Karpas-422 (cell line): ENCODE results near the gene FOXO6. TPM values are rescaled to one million over a fixed set of nuclear protein-coding genes. Genes with fewer than 3 reads are reported as not detected.

ENCODE experiments used
- DNase-seq: peaks from one replicate; pipeline ENCODE4 v3.0.0-alpha.2; 2015
- H2AFZ ChIP-seq: fragments of 200-600 bp; sonication (generic); 2 replicates; pipeline ENCODE4 v1.6.1; 2014; ENCODE audit warnings: antibody characterized with exemption, low read length, mixed read lengths
- H3K27ac ChIP-seq: fragments of 200-600 bp; sonication (generic); 2 replicates; pipeline ENCODE4 v1.5.1; 2014; ENCODE audit warnings: mild to moderate bottlenecking, low read length, moderate library complexity
- H3K27me3 ChIP-seq: fragments of 200-600 bp; sonication (generic); 2 replicates; pipeline ENCODE4 v1.6.1; 2014; ENCODE audit warnings: low read length, mixed read lengths
- H3K36me3 ChIP-seq: fragments of 200-600 bp; sonication (generic); 2 replicates; pipeline ENCODE4 v1.6.1; 2014; ENCODE audit warnings: low read length, mixed read lengths; ENCODE audit not compliant: insufficient read depth
- H3K4me1 ChIP-seq: fragments of 200-600 bp; sonication (generic); 2 replicates; pipeline ENCODE4 v1.6.1; 2014; ENCODE audit warnings: mild to moderate bottlenecking, low read length, mixed read lengths
- H3K4me2 ChIP-seq: fragments of 200-600 bp; sonication (generic); 2 replicates; pipeline ENCODE4 v1.6.1; 2014; ENCODE audit warnings: low read length, low read depth, mild to moderate bottlenecking; ENCODE audit not compliant: poor library complexity, severe bottlenecking
- H3K4me3 ChIP-seq: fragments of 200-600 bp; sonication (generic); 2 replicates; pipeline ENCODE4 v1.5.1; 2014; ENCODE audit warnings: mild to moderate bottlenecking, antibody characterized with exemption, low read length, mixed read lengths
- H3K79me2 ChIP-seq: fragments of 200-600 bp; sonication (generic); 2 replicates; pipeline ENCODE4 v1.6.1; 2014; ENCODE audit warnings: mild to moderate bottlenecking, low read length, mixed read lengths
- H3K9ac ChIP-seq: fragments of 200-600 bp; sonication (generic); 2 replicates; pipeline ENCODE4 v1.6.0; 2014; ENCODE audit warnings: low read length
- H3K9me2 ChIP-seq: fragments of 200-600 bp; sonication (generic), shearing (Covaris generic); replicated peaks from 2 replicates; pipeline ENCODE4 v1.6.0; 2014; ENCODE audit warnings: mild to moderate bottlenecking, low read length, moderate library complexity; ENCODE audit not compliant: insufficient read depth
- H3K9me3 ChIP-seq: fragments of 300-700, 200-600 bp; sonication (generic); 2 replicates; pipeline ENCODE4 v1.6.1; 2014; ENCODE audit warnings: low read length, mixed read lengths
- H4K20me1 ChIP-seq: fragments of 200-600 bp; sonication (generic); 2 replicates; pipeline ENCODE4 v1.6.1; 2014; ENCODE audit warnings: mild to moderate bottlenecking, antibody characterized with exemption, low read length, low read depth; ENCODE audit not compliant: insufficient read depth
- total RNA-seq: library from RNA; depleted of rRNA; stranded (reverse); fragments of >200 nt; shearing (Covaris generic); gene quantifications from 2 replicates; pipeline ENCODE4 v1.2.3, GENCODE V29; 2014; ENCODE audit warnings: low replicate concordance

FOXO6 gene
- total RNA-seq, 1 experiment from 2014 or later = not detected

DNA sequence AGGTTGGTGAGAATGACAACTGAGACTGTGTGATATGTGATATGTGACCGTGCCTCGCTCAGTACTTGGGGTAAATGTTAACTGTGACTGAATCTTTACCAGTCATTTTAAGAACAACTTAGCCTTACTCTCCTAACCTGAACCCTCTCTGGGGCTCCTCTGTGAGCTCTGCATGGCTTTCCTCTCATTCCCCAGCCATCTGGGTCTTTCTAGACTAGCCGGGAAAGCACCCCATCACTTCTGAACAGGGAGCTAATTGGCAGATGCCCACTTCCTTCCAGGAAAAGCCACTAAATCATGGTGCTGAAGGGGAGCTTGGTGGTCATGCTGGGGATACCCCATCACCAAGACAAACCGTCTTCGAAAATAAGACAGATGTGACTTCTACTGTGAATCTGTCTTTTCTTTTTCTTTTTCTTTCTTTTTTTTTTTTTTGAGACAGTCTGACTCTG is 16.5 kb upstream of the FOXO6 start:
- H3K79me2 ChIP-seq = no peaks in the 10 kb centered on the region
- no peaks in the 10 kb centered on the region for H3K36me3 ChIP-seq
- H3K4me1 ChIP-seq = no peaks in the 10 kb centered on the region
- H3K27me3 ChIP-seq = no peaks in the 10 kb centered on the region
- H3K4me3 ChIP-seq = no peak overlapping the region
- H2AFZ ChIP-seq = no peak overlapping the region
- no peak overlapping the region for H3K27ac ChIP-seq
- H3K4me2 ChIP-seq = no peak overlapping the region
- no peak for DNase-seq
- no peaks in the 10 kb centered on the region for H3K9me2 ChIP-seq
- H3K9ac ChIP-seq = no peak overlapping the region
- H3K9me3 ChIP-seq = no peaks in the 10 kb centered on the region
- H4K20me1 ChIP-seq = no peaks in the 10 kb centered on the region

GRCh38 chr1:41345434-41346075 is 15.7 kb upstream of the FOXO6 start:
- no peaks in the 10 kb centered on the region for H3K36me3 ChIP-seq
- no peak overlapping the region for H3K27ac ChIP-seq
- no peak overlapping the region for H3K9ac ChIP-seq
- H4K20me1 ChIP-seq = no peaks in the 10 kb centered on the region
- no peak for DNase-seq
- no peaks in the 10 kb centered on the region for H3K4me1 ChIP-seq
- H3K9me2 ChIP-seq = no peaks in the 10 kb centered on the region
- no peak overlapping the region for H2AFZ ChIP-seq
- H3K79me2 ChIP-seq = no peaks in the 10 kb centered on the region
- no peak overlapping the region for H3K4me2 ChIP-seq
- H3K9me3 ChIP-seq = no peaks in the 10 kb centered on the region
- no peaks in the 10 kb centered on the region for H3K27me3 ChIP-seq
- H3K4me3 ChIP-seq = no peak overlapping the region

GRCh38 chr1:41347276-41347675 is 14.0 kb upstream of the FOXO6 start:
- no peak overlapping the region for H3K9ac ChIP-seq
- no peaks in the 10 kb centered on the region for H3K79me2 ChIP-seq
- no peak for DNase-seq
- no peak overlapping the region for H3K4me2 ChIP-seq
- no peaks in the 10 kb centered on the region for H3K36me3 ChIP-seq
- H3K27me3 ChIP-seq = no peaks in the 10 kb centered on the region
- no peaks in the 10 kb centered on the region for H3K9me2 ChIP-seq
- no peaks in the 10 kb centered on the region for H3K4me1 ChIP-seq
- no peak overlapping the region for H2AFZ ChIP-seq
- no peaks in the 10 kb centered on the region for H3K9me3 ChIP-seq
- no peak overlapping the region for H3K4me3 ChIP-seq
- H4K20me1 ChIP-seq = no peaks in the 10 kb centered on the region
- H3K27ac ChIP-seq = no peak overlapping the region

- Histone ChIP-seq H3K79me2 (no peaks in the 10 kb centered on the region), H3K4me2 (no peak overlapping the region), H3K9me2 (no peaks in the 10 kb centered on the region), H3K27ac (no peak overlapping the region), H3K36me3 (no peaks in the 10 kb centered on the region), H3K4me3 (no peak overlapping the region), H4K20me1 (no peaks in the 10 kb centered on the region), H3K27me3 (no peaks in the 10 kb centered on the region), H3K9ac (no peak overlapping the region), H3K4me1 (no peaks in the 10 kb centered on the region), H3K9me3 (no peaks in the 10 kb centered on the region), H2AFZ (no peak overlapping the region)
- DNase-seq = no peak
Measured at GRCh38 chr1:41348394-41348793, 12.8 kb upstream of the FOXO6 start.

DNA sequence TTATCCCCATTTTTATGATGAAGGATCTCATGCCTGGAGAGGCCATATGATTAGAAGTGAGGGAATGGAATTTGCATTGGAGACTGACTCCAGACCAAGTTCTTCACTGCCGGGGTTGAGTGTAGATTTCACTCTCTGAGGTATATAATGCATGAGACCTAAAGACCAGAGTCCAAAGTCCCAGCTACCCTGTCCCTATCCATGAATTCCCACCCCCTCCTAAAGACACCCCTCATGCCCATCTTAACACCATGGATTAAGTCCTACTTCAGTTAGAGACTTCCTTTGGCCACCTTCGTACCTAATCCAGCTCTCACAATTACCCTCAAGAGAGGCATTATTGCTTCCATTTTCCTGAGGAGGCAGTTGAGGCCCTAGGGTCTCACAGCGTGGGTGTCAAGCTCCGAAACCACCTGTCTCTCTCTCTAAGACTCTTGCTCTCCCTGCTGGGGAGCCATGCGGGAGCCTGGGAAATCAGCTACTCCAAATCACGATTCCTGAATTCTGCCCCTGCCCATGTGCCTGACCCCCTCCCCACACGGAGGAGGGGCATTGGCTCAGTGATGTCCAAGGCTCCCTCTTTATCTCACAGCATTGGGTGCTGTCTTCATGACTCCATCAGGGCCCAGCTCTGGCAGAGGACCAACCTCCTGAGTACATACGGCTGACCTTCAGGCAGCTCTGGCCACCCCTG is 11.7 kb upstream of the FOXO6 start:
- H3K9me2 ChIP-seq = no peaks in the 10 kb centered on the region
- H2AFZ ChIP-seq = no peak overlapping the region
- no peak overlapping the region for H3K4me3 ChIP-seq
- H3K4me1 ChIP-seq = no peaks in the 10 kb centered on the region
- H3K9me3 ChIP-seq = no peaks in the 10 kb centered on the region
- DNase-seq = no peak
- H4K20me1 ChIP-seq = no peaks in the 10 kb centered on the region
- H3K36me3 ChIP-seq = no peaks in the 10 kb centered on the region
- no peak overlapping the region for H3K9ac ChIP-seq
- H3K4me2 ChIP-seq = no peak overlapping the region
- no peak overlapping the region for H3K27ac ChIP-seq
- no peaks in the 10 kb centered on the region for H3K79me2 ChIP-seq
- H3K27me3 ChIP-seq = no peaks in the 10 kb centered on the region

- H3K9me3 ChIP-seq = no peaks in the 10 kb centered on the region
- no peak overlapping the region for H3K9ac ChIP-seq
- no peak overlapping the region for H3K27ac ChIP-seq
- H3K9me2 ChIP-seq = no peaks in the 10 kb centered on the region
- no peaks in the 10 kb centered on the region for H3K79me2 ChIP-seq
- no peaks in the 10 kb centered on the region for H3K4me1 ChIP-seq
- no peak overlapping the region for H3K4me3 ChIP-seq
- H3K27me3 ChIP-seq = no peaks in the 10 kb centered on the region
- no peaks in the 10 kb centered on the region for H3K36me3 ChIP-seq
- H4K20me1 ChIP-seq = no peaks in the 10 kb centered on the region
- no peak overlapping the region for H2AFZ ChIP-seq
- no peak for DNase-seq
- H3K4me2 ChIP-seq = no peak overlapping the region
Measured at GRCh38 chr1:41350055-41350378, 11.2 kb upstream of the FOXO6 start.

GRCh38 chr1:41351262-41352151 is 9.7 kb upstream of the FOXO6 start:
- Histone ChIP-seq H3K27ac (no peak overlapping the region), H3K4me2 (no peak overlapping the region), H3K9me2 (no peaks in the 10 kb centered on the region), H3K4me3 (no peak overlapping the region), H2AFZ (no peak overlapping the region), H3K9ac (no peak overlapping the region), H4K20me1 (no peaks in the 10 kb centered on the region), H3K36me3 (no peaks in the 10 kb centered on the region), H3K4me1 (no peaks in the 10 kb centered on the region), H3K27me3 (no peaks in the 10 kb centered on the region), H3K79me2 (no peaks in the 10 kb centered on the region), H3K9me3 (no peaks in the 10 kb centered on the region)
- DNase-seq = no peak

DNA sequence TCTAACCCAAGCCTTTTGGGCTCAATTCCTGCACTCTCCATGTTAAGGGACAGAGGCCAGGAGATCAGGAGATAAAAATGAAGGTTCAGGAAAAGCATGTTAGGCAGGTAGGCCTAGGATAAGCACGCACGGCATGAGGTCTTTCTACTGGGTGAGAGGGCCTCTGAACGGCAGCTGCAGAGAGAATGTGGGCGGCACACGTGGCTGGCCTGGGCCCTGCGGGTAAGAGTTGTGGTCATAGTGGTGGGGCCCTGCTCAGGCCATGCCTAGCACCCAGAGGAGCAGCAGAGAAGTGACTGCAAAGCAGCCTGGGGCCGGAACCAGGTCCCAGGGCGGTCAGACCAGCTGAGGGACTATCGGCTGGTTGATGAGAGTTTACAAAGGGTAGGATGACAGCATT is 7.5 kb upstream of the FOXO6 start:
- H3K27ac ChIP-seq = no peak overlapping the region
- H4K20me1 ChIP-seq = 0 out of 2 replicates have a peak, but pooled peaks cover 3% of the 10 kb centered on the region
- H3K4me1 ChIP-seq = no peaks in the 10 kb centered on the region
- H3K4me3 ChIP-seq = no peak overlapping the region
- no peaks in the 10 kb centered on the region for H3K9me2 ChIP-seq
- no peak for DNase-seq
- no peak overlapping the region for H3K9ac ChIP-seq
- no peaks in the 10 kb centered on the region for H3K36me3 ChIP-seq
- H3K79me2 ChIP-seq = no peaks in the 10 kb centered on the region
- no peak overlapping the region for H3K4me2 ChIP-seq
- H3K27me3 ChIP-seq = no peaks in the 10 kb centered on the region
- no peaks in the 10 kb centered on the region for H3K9me3 ChIP-seq
- no peak overlapping the region for H2AFZ ChIP-seq
